Thoracic aorta (tissue), 2 donors: Measurements from ENCODE around the gene MARK3. TPM values are rescaled to one million over a fixed set of nuclear protein-coding genes. Genes with fewer than 3 reads are reported as not detected.

Source experiments
- ATAC-seq: fragments of 150-250 bp; one replicate; pipeline ENCODE4 v1.8.0; 2017; ENCODE audit warnings: low read depth; ENCODE audit not compliant: insufficient number of reproducible peaks, low FRiP score
- DNase-seq: peaks from one replicate; pipeline ENCODE4 v3.0.0-alpha.2; 2020; ENCODE audit warnings: low spot score
- H3K27ac ChIP-seq, 2 donors: fragments of 200-600 bp; sonication (generic); 1 replicate in 1 of 2; 2 replicates in 1 of 2; pipeline ENCODE4 v1.5.1; 2016; ENCODE audit warnings: mild to moderate bottlenecking in 2 of 2, moderate library complexity in 2 of 2
- H3K27me3 ChIP-seq: fragments of 200-600 bp; sonication (generic); replicated peaks from 2 replicates; pipeline ENCODE4 v1.6.0; 2016; ENCODE audit warnings: mild to moderate bottlenecking; ENCODE audit not compliant: insufficient read depth
- H3K36me3 ChIP-seq: fragments of 200-600 bp; sonication (generic); one replicate; pipeline ENCODE4 v1.5.1; 2016
- H3K4me1 ChIP-seq, 2 donors: fragments of 200-600 bp; sonication (generic); 1 replicate in 1 of 2; 2 replicates in 1 of 2; pipeline versions ENCODE4 v1.5.1 to v1.6.0; 2016; ENCODE audit warnings: low read depth in 2 of 2, mild to moderate bottlenecking in 1 of 2; ENCODE audit not compliant: control insufficient read depth in 1 of 2
- H3K4me3 ChIP-seq: fragments of 200-600 bp; sonication (generic); 2 replicates; pipeline ENCODE4 v1.5.1; 2016; ENCODE audit warnings: mild to moderate bottlenecking
- H3K9me3 ChIP-seq: fragments of 200-600 bp; sonication (generic); 2 replicates; pipeline ENCODE4 v1.5.1; 2016
- CTCF ChIP-seq: fragments of 200-600 bp; sonication (generic); IDR thresholded peaks from one replicate; pipeline ENCODE4 v1.5.1; 2019; ENCODE audit warnings: antibody characterized with exemption
- total RNA-seq, 2 donors: library from RNA; depleted of rRNA; stranded (reverse); fragments of >200 nt; gene quantifications; one replicate each; pipeline versions ENCODE4 v1.1.0 to v1.2.3, GENCODE V29; 2016

Gene MARK3
- total RNA-seq, 2 donors from 2014 or later = 77.6 to 133 TPM

DNA sequence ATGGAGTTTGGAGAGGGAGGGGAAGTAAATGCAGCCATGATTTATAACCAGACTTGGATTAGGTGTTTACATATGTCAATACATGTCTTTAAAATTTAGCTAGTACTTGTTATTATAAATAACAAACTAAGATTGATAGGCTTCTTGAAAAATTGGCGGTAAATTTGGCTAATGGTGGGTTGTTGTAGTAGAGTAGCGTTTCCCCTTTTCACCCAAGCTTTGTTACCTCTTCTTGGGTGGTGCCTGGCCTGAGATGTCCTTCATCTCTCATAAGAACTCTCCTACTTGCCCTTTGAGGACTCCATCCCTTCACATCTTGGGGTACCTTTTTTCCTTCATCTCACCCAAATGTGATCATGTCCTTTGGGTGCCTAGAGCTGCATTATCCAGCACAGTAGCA is 11.2 kb downstream of the MARK3 start:
- DNase-seq (no peak), ATAC-seq (no peak)
- Histone ChIP-seq H3K4me1 (peaks cover 57 to 83% of the 10 kb centered on the region in 2 donors), H3K27ac (no peak overlapping the region), H3K36me3 (no peaks in the 10 kb centered on the region), H3K27me3 (no peaks in the 10 kb centered on the region), H3K4me3 (no peak overlapping the region), H3K9me3 (no peaks in the 10 kb centered on the region)
- no peak for TF ChIP-seq CTCF

GRCh38 chr14:103398427-103399195 is 13.4 kb downstream of the MARK3 start:
- no peak for ATAC-seq
- H3K4me1 ChIP-seq = peaks cover 64 to 86% of the 10 kb centered on the region in 2 donors

DNA sequence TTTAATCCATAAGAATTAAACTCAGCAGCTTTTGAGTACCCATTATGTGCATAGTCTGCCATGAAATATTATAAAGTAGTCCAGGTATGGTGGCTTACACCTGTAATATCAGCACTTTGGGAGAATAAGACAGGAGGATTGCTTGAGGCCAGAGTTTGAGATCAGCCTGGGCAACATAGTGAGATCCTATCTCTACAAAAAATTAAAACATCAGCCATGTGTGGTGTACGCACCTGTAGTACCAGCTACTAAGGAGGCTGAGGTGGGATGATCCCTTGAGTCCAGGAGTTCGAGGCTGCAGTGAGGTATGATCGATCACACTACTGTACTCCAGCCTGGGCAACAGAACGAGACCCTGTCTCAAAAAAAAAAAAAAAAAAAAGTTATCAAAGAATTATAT is 15.3 kb downstream of the MARK3 start:
- ATAC-seq (no peak), DNase-seq (no peak)
- H3K4me1 ChIP-seq = peaks cover 64 to 85% of the 10 kb centered on the region in 2 donors
- H3K4me3 ChIP-seq = no peak overlapping the region
- no peak overlapping the region for H3K27ac ChIP-seq
- peaks cover 7% of the 10 kb centered on the region for H3K36me3 ChIP-seq
- TF ChIP-seq CTCF = no peak
- no peaks in the 10 kb centered on the region for H3K27me3 ChIP-seq
- H3K9me3 ChIP-seq = no peaks in the 10 kb centered on the region

More at GRCh38 chr14:103398427-103399195, 13.4 kb downstream of the MARK3 start:
- no peaks in the 10 kb centered on the region for H3K27me3 ChIP-seq
- H3K9me3 ChIP-seq = no peaks in the 10 kb centered on the region
- DNase-seq = no peak
- H3K36me3 ChIP-seq = no peaks in the 10 kb centered on the region
- TF ChIP-seq CTCF = no peak
- no peak overlapping the region for H3K4me3 ChIP-seq
- peak overlapping the region in 1 of 2 donors; percentile 16 for H3K27ac ChIP-seq

DNA sequence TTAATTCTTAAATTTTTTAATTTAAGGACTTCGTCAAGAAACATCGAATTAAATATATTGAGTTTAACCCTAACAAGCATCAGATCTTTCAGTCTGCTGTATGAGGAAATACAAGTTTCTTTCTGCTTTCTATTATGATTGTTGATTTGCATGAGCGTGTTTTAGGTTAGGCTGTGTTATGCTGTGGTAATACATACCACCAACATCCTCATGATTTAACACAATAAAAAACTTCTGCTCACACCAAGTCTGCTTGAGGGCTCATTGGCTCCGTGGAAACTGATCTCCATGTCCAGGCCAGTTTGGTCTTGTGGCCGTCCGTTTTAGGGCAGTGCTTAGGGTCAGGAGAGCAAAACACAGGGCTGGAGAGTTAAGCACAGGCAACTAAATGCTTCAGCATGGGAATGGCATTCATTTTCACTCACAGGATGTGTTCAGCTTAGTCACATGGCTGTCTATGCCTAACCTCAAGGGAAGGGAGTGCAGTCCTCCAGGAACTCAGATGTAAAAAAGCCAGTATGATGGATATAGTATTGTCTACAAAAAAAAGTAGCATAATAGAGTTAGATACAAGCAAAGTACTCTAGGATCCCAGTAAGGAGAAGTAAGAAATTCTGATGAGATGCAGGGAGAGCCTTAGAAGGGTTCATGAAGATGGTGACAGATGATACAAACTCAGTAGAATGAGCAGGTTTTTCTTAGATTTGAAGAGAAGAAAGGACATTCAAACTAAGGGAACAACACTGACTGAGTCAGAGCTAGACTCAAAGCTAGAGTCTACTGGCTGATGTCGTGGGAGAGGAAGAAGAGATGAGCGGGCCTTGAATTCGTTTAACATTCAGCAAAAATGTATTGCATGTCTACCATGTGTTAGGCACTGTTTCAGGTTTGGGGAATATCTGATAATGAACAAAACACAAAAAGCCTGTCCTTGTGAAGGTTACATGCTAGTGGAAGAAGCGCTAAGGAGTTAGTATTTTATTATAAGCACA is 16.3 kb downstream of the MARK3 start:
- TF ChIP-seq CTCF = no peak
- DNase-seq = no peak
- H3K27me3 ChIP-seq = no peaks in the 10 kb centered on the region
- H3K9me3 ChIP-seq = no peaks in the 10 kb centered on the region
- H3K36me3 ChIP-seq = peaks cover 13% of the 10 kb centered on the region
- H3K4me1 ChIP-seq = peaks cover 54 to 75% of the 10 kb centered on the region in 2 donors
- H3K27ac ChIP-seq = no peak overlapping the region
- H3K4me3 ChIP-seq = no peak overlapping the region
- no peak for ATAC-seq

GRCh38 chr14:103402695-103403094 is 17.5 kb downstream of the MARK3 start:
- H3K36me3 ChIP-seq = peaks cover 13% of the 10 kb centered on the region
- no peaks in the 10 kb centered on the region for H3K27me3 ChIP-seq
- H3K4me3 ChIP-seq = no peak overlapping the region
- peaks cover 52 to 64% of the 10 kb centered on the region in 2 donors for H3K4me1 ChIP-seq
- H3K27ac ChIP-seq = no peak overlapping the region
- no peak for TF ChIP-seq CTCF
- no peak for DNase-seq
- no peaks in the 10 kb centered on the region for H3K9me3 ChIP-seq
- no peak for ATAC-seq
